RWPE2 (cell line): ENCODE results near the gene SC5D.

ENCODE experiments used
- ATAC-seq: fragments of 200-7000 bp; cut with Tn5 transposase; 3 replicates; pipeline ENCODE4 v1.9.1; 2021; ENCODE audit warnings: low read depth
- DNase-seq: peaks from one replicate; pipeline ENCODE4 v3.0.0-alpha.2; 2020; ENCODE audit warnings: low spot score
- H3K27ac ChIP-seq: fragments of 450-650 bp; 2 replicates; pipeline ENCODE4 v1.5.1; 2017; ENCODE audit warnings: mild to moderate bottlenecking; ENCODE audit not compliant: poor library complexity, severe bottlenecking
- H3K27me3 ChIP-seq: fragments of 250-450 bp; sonication (Bioruptor Pico); 2 replicates; pipeline ENCODE4 v1.5.1; 2021; ENCODE audit warnings: mild to moderate bottlenecking, moderate library complexity; ENCODE audit not compliant: insufficient read depth, poor library complexity, severe bottlenecking
- H3K36me3 ChIP-seq: fragments of 250-450 bp; sonication (Bioruptor Pico); 2 replicates; pipeline ENCODE4 v1.5.1; 2020; ENCODE audit warnings: low read depth, mild to moderate bottlenecking, moderate library complexity
- H3K4me1 ChIP-seq: fragments of 250-450 bp; sonication (Bioruptor Pico); 2 replicates; pipeline ENCODE4 v1.5.1; 2021; ENCODE audit warnings: mild to moderate bottlenecking, moderate library complexity; ENCODE audit not compliant: insufficient read depth, poor library complexity, severe bottlenecking
- H3K4me3 ChIP-seq: fragments of 250-450 bp; sonication (Bioruptor Pico); 2 replicates; pipeline ENCODE4 v1.5.1; 2021; ENCODE audit warnings: mild to moderate bottlenecking, moderate library complexity; ENCODE audit not compliant: severe bottlenecking
- H3K9me3 ChIP-seq: fragments of 250-450 bp; sonication (Bioruptor Pico); 2 replicates; pipeline ENCODE4 v1.5.1; 2021; ENCODE audit warnings: mild to moderate bottlenecking, moderate library complexity; ENCODE audit not compliant: severe bottlenecking
- TF ChIP-seq, protein P1 (sequence below): fragments of 450-650 bp; IDR thresholded peaks from one replicate; pipeline ENCODE4 v1.5.1; 2017; ENCODE audit warnings: mild to moderate bottlenecking, moderate library complexity; ENCODE audit not compliant: poor library complexity, severe bottlenecking

SC5D gene

GRCh38 chr11:121257289-121257688, 35.3 kb upstream of the SC5D start:
- ATAC-seq, result no peak
- no peaks in the 10 kb centered on the region for H3K36me3 ChIP-seq
- peaks cover 13% of the 10 kb centered on the region for H3K4me1 ChIP-seq
- H3K9me3 ChIP-seq, result peaks cover 6% of the 10 kb centered on the region
- no peak for DNase-seq
- no peak overlapping the region for H3K27ac ChIP-seq
- no peak overlapping the region for H3K4me3 ChIP-seq
- TF ChIP-seq, protein P1, sequence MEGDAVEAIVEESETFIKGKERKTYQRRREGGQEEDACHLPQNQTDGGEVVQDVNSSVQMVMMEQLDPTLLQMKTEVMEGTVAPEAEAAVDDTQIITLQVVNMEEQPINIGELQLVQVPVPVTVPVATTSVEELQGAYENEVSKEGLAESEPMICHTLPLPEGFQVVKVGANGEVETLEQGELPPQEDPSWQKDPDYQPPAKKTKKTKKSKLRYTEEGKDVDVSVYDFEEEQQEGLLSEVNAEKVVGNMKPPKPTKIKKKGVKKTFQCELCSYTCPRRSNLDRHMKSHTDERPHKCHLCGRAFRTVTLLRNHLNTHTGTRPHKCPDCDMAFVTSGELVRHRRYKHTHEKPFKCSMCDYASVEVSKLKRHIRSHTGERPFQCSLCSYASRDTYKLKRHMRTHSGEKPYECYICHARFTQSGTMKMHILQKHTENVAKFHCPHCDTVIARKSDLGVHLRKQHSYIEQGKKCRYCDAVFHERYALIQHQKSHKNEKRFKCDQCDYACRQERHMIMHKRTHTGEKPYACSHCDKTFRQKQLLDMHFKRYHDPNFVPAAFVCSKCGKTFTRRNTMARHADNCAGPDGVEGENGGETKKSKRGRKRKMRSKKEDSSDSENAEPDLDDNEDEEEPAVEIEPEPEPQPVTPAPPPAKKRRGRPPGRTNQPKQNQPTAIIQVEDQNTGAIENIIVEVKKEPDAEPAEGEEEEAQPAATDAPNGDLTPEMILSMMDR, result no peak
- H3K27me3 ChIP-seq, result no peaks in the 10 kb centered on the region

- ATAC-seq (peak; percentile 79), DNase-seq (no peak)
- Histone ChIP-seq H3K27me3 (peaks cover 1% of the 10 kb centered on the region), H3K4me3 (no peak overlapping the region), H3K27ac (no peak overlapping the region), H3K4me1 (peaks cover 13% of the 10 kb centered on the region), H3K9me3 (peaks cover 6% of the 10 kb centered on the region), H3K36me3 (no peaks in the 10 kb centered on the region)
- TF ChIP-seq, protein P1, result no peak
Measured at GRCh38 chr11:121257976-121258375, 34.6 kb upstream of the SC5D start.

- H3K27ac ChIP-seq, result no peak overlapping the region
- ATAC-seq, result no peak
- H3K27me3 ChIP-seq, result peaks cover 18% of the 10 kb centered on the region
- no peak for DNase-seq
- TF ChIP-seq, protein P1, result no peak
- H3K4me1 ChIP-seq, result no peaks in the 10 kb centered on the region
- H3K4me3 ChIP-seq, result no peak overlapping the region
- H3K36me3 ChIP-seq, result no peaks in the 10 kb centered on the region
- no peaks in the 10 kb centered on the region for H3K9me3 ChIP-seq
Measured at GRCh38 chr11:121265586-121265985, 27.0 kb upstream of the SC5D start.

DNA sequence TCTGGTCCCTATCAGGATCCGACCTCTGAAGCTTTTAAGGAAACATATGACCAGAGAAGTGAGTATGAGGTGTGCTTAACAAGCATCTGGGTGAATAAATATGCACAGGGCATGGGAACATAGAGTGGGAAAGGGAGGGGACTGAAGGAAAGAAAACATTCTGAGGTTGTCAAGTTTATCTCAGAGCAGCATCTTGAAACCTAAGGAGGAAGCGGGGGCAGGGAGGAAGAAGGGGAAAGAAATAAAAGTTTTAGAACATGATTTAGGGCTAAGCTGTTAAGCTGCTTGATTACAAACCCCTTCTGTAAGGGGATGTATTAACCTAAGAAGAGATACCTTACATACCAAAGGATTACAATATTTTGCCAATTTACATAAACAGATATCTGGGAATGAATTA, 24.0 kb upstream of the SC5D start:
- no peak for ATAC-seq
- H3K27ac ChIP-seq, result no peak overlapping the region
- H3K36me3 ChIP-seq, result no peaks in the 10 kb centered on the region
- peaks cover 14% of the 10 kb centered on the region for H3K27me3 ChIP-seq
- H3K4me1 ChIP-seq, result no peaks in the 10 kb centered on the region
- no peak for DNase-seq
- no peaks in the 10 kb centered on the region for H3K9me3 ChIP-seq
- H3K4me3 ChIP-seq, result no peak overlapping the region
- TF ChIP-seq, protein P1, result no peak

- H3K4me1 ChIP-seq, result no peaks in the 10 kb centered on the region
- DNase-seq (no peak), ATAC-seq (no peak)
- peaks cover 14% of the 10 kb centered on the region for H3K27me3 ChIP-seq
- H3K27ac ChIP-seq, result no peak overlapping the region
- no peaks in the 10 kb centered on the region for H3K9me3 ChIP-seq
- no peaks in the 10 kb centered on the region for H3K36me3 ChIP-seq
- TF ChIP-seq, protein P1, result no peak
- no peak overlapping the region for H3K4me3 ChIP-seq
Measured at GRCh38 chr11:121270001-121270678, 22.4 kb upstream of the SC5D start.
